HUES48 (cell line): Measurements from ENCODE around the gene CASP7.
"Not testable (repeated sequence)": the region's sequence is repeated elsewhere in the genome, so short reads cannot be mapped to it uniquely, and the experiment has no call there.

Source experiments
- H3K27ac ChIP-seq: one replicate; pipeline ENCODE4 v1.7.0; 2013; ENCODE audit warnings: low read depth, low read length, inconsistent platforms
- H3K27me3 ChIP-seq: 2 replicates; pipeline ENCODE4 v1.6.1; 2013; ENCODE audit warnings: mild to moderate bottlenecking, low read length; ENCODE audit not compliant: control insufficient read depth, insufficient read depth
- H3K36me3 ChIP-seq: 2 replicates; pipeline ENCODE4 v1.6.1; 2013; ENCODE audit warnings: low read length; ENCODE audit not compliant: control insufficient read depth, insufficient read depth
- H3K4me1 ChIP-seq: 2 replicates; pipeline ENCODE4 v1.6.1; 2013; ENCODE audit warnings: mild to moderate bottlenecking, low read length; ENCODE audit not compliant: control insufficient read depth, insufficient read depth
- H3K4me3 ChIP-seq: 2 replicates; pipeline ENCODE4 v1.5.1; 2013; ENCODE audit warnings: mild to moderate bottlenecking, low read depth, low read length
- H3K9ac ChIP-seq: 2 replicates; pipeline ENCODE4 v1.6.1; 2013; ENCODE audit warnings: mild to moderate bottlenecking, low read depth, low read length, moderate library complexity
- H3K9me3 ChIP-seq: 2 replicates; pipeline ENCODE4 v1.6.1; 2013; ENCODE audit warnings: low read length; ENCODE audit not compliant: control insufficient read depth, insufficient read depth

The CASP7 gene

DNA sequence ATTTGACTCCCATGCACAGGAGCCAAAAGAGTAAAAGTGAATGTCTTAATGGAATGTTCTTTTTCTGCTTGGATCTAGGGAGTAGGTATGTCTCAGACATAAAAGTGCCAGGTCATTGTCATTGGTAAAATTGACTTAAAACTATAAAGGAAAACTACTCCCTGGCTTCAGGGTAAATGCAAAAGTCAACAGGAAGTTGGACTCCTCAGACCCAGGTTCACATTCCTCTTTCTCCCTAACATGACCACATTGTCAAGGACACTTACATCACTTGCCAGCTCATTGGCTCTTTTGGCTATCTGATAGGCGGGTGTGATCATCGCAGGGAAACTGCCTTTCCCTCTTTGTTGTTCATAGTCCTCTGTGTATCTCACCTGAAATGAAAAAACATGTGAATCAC lies 29.5 kb upstream of the CASP7 start:
- Histone ChIP-seq H3K9me3 (no peaks in the 10 kb centered on the region), H3K27me3 (no peaks in the 10 kb centered on the region), H3K27ac (no peak overlapping the region), H3K36me3 (no peaks in the 10 kb centered on the region), H3K9ac (no peak overlapping the region), H3K4me1 (no peaks in the 10 kb centered on the region), H3K4me3 (no peak overlapping the region)

DNA sequence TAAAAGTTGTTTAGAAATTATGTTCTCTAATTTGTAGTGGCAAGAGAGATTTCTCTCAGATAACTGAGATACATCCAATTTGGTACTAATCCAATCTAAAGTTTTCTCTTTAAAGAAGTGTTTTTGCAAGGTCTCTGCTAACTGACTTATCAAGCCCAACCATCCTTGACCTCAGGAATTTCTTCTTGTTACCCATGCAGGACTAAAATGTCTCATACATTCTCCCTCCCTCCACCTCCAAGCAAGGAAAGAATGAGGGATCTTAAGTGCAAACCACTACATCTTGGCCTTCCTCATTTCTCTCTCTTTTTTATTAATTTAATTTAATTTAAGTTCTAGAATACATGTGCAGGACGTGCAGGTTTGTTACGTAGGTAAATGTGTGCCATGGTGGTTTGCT lies 28.7 kb upstream of the CASP7 start:
- Histone ChIP-seq H3K36me3 (no peaks in the 10 kb centered on the region), H3K27me3 (no peaks in the 10 kb centered on the region), H3K4me3 (no peak overlapping the region), H3K4me1 (no peaks in the 10 kb centered on the region), H3K9me3 (no peaks in the 10 kb centered on the region), H3K27ac (no peak overlapping the region), H3K9ac (no peak overlapping the region)

DNA sequence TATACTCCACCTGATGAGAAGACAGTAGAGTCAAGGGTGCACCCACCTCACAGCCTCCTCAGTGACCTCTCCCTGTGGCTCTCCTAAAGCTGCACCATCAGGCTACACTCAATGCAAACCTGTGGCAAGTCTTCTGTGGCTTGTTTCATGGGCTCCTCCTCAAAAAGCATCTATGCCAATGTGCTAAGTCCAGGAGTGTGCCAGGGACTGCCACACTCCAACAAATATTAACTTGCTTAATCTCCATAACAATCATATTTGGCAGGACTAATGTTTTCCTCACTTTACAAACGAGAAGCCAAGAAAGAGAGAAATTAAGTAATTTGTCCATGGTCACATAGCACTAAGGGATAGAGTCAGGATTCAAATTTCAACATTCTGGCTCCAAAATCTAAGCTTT lies 27.8 kb upstream of the CASP7 start:
- H3K9me3 ChIP-seq = no peaks in the 10 kb centered on the region
- no peak overlapping the region for H3K9ac ChIP-seq
- no peak overlapping the region for H3K27ac ChIP-seq
- H3K36me3 ChIP-seq = no peaks in the 10 kb centered on the region
- H3K27me3 ChIP-seq = no peaks in the 10 kb centered on the region
- no peak overlapping the region for H3K4me3 ChIP-seq
- H3K4me1 ChIP-seq = no peaks in the 10 kb centered on the region

DNA sequence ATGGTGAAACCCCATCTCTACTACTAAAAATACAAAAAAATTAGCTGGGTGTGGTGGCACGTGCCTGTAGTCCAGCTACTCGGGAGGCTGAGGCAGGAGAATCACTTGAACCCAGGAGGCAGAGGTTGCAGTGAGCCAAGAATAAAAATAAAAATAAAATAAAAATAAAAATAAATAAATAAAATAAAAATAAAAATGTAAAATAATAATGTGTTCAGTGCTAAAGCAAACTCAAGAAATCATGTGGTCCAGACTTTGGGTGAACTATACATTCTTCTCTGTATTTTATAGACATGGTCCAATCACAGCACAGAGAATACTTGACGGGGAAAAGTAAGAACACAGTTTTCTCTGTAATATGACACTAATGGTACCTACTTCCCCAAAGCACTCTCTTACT lies 27.3 kb upstream of the CASP7 start:
- not testable (repeated sequence) for H3K4me3 ChIP-seq, H3K9me3 ChIP-seq, H3K36me3 ChIP-seq, H3K4me1 ChIP-seq, H3K27ac ChIP-seq, H3K9ac ChIP-seq, H3K27me3 ChIP-seq

DNA sequence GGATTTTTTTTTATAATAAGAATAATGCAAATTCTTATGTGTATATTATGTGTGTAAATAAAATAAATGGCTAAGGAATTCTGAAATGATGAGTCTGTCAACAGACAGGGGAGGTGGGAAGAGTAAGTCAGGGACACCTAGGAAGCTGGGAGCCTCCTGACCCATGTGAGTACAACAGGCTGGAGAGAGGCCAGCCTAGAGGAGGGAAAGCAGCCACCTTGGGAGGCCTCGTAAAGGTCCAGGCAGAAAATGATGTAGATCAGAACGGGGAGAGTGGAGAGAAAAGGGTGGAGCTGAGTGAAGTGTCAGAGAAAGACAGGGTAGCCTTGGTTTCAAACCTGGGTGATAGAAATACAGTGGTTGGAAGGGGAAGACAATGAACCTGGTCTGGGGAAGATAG lies 22.8 kb upstream of the CASP7 start:
- Histone ChIP-seq H3K4me1 (no peaks in the 10 kb centered on the region), H3K9ac (no peak overlapping the region), H3K36me3 (no peaks in the 10 kb centered on the region), H3K4me3 (no peak overlapping the region), H3K27me3 (no peaks in the 10 kb centered on the region), H3K9me3 (no peaks in the 10 kb centered on the region), H3K27ac (no peak overlapping the region)

DNA sequence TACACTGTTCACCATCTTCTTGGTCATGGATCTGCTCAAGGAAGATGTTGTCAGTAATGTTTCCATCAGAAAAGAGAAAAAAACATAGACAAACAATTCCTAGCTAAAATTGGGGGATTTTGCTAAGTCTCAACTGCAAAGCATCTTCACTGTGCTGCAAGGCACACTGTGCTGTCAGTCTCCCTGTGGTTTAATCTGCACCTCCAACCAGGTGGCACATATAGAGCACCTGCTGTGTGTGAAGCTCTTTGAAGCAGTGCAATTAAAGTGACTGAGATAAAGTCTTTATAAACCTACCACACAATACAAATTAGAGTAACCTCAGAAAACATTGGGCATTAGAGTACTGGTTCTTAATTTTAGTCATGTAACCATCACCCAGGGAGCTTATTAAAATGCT lies 22.2 kb upstream of the CASP7 start:
- Histone ChIP-seq H3K9ac (no peak overlapping the region), H3K27me3 (no peaks in the 10 kb centered on the region), H3K4me1 (no peaks in the 10 kb centered on the region), H3K9me3 (no peaks in the 10 kb centered on the region), H3K27ac (no peak overlapping the region), H3K4me3 (no peak overlapping the region), H3K36me3 (no peaks in the 10 kb centered on the region)

DNA sequence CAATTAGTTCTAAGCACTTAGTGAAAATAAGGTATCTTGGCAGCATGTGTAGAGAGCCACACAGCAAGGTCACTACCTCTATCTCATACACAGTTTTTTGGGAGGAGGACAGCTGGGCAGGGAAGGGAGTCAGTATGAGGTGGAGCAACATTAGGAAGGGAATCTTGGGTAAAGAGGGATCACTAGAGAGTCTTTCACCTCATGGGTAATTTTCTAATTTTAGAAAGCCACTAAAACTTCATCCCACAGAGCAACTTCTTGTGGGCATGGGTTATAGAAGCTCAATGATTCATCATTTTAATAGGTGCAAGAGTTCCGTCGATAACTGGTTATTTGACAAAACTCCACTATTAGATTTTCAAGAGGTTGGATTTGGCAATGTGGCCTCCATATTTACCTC lies 18.4 kb upstream of the CASP7 start:
- Histone ChIP-seq H3K36me3 (no peaks in the 10 kb centered on the region), H3K9me3 (no peaks in the 10 kb centered on the region), H3K4me3 (no peak overlapping the region)

DNA sequence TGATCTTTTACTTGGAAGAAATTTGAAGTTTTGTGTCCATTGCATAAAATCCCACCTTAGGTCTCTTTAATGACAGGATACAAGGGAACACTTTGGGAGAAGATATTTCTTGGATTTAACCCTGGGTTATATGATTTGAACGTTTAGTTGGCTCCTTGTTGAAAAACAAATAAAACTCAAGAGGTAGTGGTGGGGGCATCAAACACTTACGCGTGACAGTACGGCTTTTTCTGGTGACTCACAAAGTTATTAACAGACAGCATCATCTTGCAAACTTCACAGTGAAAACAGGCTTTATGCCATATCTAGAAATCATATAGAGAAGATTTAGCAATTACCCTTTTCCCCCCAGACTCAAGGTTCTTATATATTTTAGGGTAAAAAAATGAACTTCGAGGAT lies 16.6 kb upstream of the CASP7 start:
- H3K36me3 ChIP-seq = no peaks in the 10 kb centered on the region
- H3K9me3 ChIP-seq = no peaks in the 10 kb centered on the region
- no peaks in the 10 kb centered on the region for H3K27me3 ChIP-seq
- H3K4me3 ChIP-seq = no peak overlapping the region
- H3K27ac ChIP-seq = no peak overlapping the region
- H3K9ac ChIP-seq = no peak overlapping the region
- H3K4me1 ChIP-seq = no peaks in the 10 kb centered on the region

More for the DNA sequence above, 18.4 kb upstream of the CASP7 start:
- Histone ChIP-seq H3K27me3 (no peaks in the 10 kb centered on the region), H3K4me1 (no peaks in the 10 kb centered on the region), H3K9ac (no peak overlapping the region), H3K27ac (no peak overlapping the region)

DNA sequence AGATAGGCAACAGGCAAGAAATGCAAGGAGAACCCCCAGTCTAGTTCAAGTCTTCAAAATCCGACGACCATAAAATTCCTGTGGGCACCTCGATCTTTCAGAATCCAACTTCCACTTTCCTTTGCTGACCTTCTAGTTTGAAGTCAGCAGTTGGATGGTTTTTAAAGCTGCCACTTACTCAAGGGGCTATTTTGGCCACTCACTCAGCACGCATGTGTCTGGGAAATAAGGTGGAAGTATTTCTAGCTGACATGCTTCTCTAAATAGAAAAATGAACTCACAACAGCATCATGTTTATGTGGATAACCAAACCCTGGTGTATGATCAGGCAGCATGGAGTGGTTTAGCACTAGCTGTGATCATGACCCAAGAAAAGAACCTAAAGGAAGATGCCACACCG lies 15.8 kb upstream of the CASP7 start, which contains the start of gene NRAP:
TSS of gene NRAP (minus strand) at position 134 of the 400 bp plus-strand sequence. CDS start 159 bp downstream, outside the sequence.
- H3K4me1 ChIP-seq = no peaks in the 10 kb centered on the region
- no peaks in the 10 kb centered on the region for H3K27me3 ChIP-seq
- no peak within 1 kb of the TSS for H3K9ac ChIP-seq
- H3K9me3 ChIP-seq = no peaks in the 10 kb centered on the region
- H3K4me3 ChIP-seq = no peak within 1 kb of the TSS
- no peaks in the 10 kb centered on the region for H3K36me3 ChIP-seq
- no peak within 1 kb of the TSS for H3K27ac ChIP-seq

DNA sequence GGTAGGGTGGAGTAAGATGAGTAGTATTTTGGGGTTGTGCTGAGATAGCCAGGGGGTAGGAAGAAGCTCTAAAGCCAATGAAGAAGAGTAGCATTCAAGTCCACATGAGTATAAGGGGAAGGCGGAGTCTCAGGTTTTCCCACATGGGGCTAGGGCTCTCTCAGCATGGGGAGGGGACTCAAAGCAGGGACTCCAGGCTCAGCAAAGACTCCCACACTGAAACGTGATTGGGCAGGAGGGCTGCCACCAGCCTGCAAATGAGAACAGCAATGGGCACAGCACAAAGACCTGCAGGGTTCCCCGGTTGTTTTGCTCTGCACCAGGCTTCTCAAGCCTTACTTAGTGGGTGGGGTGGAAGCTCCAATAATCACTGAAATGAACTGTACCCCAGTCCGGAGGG lies 14.4 kb upstream of the CASP7 start:
- H3K4me1 ChIP-seq = no peaks in the 10 kb centered on the region
- H3K4me3 ChIP-seq = no peak overlapping the region
- no peak overlapping the region for H3K27ac ChIP-seq
- H3K9ac ChIP-seq = no peak overlapping the region
- H3K36me3 ChIP-seq = no peaks in the 10 kb centered on the region
- H3K9me3 ChIP-seq = no peaks in the 10 kb centered on the region
- H3K27me3 ChIP-seq = no peaks in the 10 kb centered on the region

DNA sequence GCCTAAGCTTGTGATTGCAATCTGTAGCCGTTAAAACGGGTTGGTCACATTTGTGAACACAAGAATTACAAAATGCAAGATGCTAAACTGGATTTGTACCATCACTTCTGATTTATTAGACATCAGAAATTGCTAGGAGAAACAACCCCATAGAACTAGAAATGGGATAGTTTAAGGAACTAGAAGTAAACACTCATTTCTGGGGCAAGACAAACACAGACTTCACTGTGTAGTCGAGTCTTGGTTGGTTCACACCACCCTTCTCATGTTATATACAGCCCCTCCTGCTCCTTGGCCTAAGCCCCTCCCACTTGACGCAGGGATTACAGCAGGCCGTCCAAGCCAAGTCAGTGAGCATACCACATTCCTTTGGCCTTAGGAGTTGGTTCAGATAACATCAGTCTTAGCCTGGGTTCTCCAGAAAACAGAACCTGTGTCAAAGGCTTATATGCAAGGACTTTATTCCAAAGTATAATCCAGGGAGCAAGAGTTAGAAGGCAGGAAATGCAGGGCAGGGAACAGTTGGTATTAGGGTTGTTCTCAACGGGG lies 13.8 kb upstream of the CASP7 start:
- Histone ChIP-seq H3K9ac (no peak overlapping the region), H3K27ac (no peak overlapping the region), H3K9me3 (no peaks in the 10 kb centered on the region), H3K4me1 (no peaks in the 10 kb centered on the region), H3K27me3 (no peaks in the 10 kb centered on the region), H3K4me3 (no peak overlapping the region), H3K36me3 (no peaks in the 10 kb centered on the region)
